Osteocyte (in vitro differentiated cells): Measurements from ENCODE around the gene TMEM120B. TPM values are rescaled to one million over a fixed set of nuclear protein-coding genes. Genes with fewer than 3 reads are reported as not detected.

Experiments used
- DNase-seq: peaks from one replicate; pipeline ENCODE4 v3.0.0; 2021; ENCODE audit warnings: mixed read lengths; ENCODE audit not compliant: unreplicated experiment; ENCODE audit errors: extremely low spot score
- H3K27ac Mint-ChIP-seq: one replicate; pipeline ENCODE4 v1.8.0; 2021; ENCODE audit warnings: mild to moderate bottlenecking, mixed read lengths; ENCODE audit not compliant: unreplicated experiment
- H3K27me3 Mint-ChIP-seq: one replicate; pipeline ENCODE4 v1.8.0; 2021; ENCODE audit warnings: mixed read lengths; ENCODE audit not compliant: unreplicated experiment
- H3K36me3 Mint-ChIP-seq: one replicate; pipeline ENCODE4 v1.8.0; 2021; ENCODE audit warnings: mixed read lengths; ENCODE audit not compliant: unreplicated experiment
- H3K4me1 Mint-ChIP-seq: one replicate; pipeline ENCODE4 v1.8.0; 2021; ENCODE audit warnings: mixed read lengths; ENCODE audit not compliant: unreplicated experiment
- H3K4me3 Mint-ChIP-seq: one replicate; pipeline ENCODE4 v1.8.0; 2021; ENCODE audit warnings: mild to moderate bottlenecking, moderate library complexity, mixed read lengths; ENCODE audit not compliant: unreplicated experiment
- H3K9me3 Mint-ChIP-seq: one replicate; pipeline ENCODE4 v1.8.0; 2021; ENCODE audit warnings: mixed read lengths; ENCODE audit not compliant: unreplicated experiment
- CTCF ChIP-seq: fragments of 200-600 bp; sonication (generic); IDR thresholded peaks from 2 replicates; pipeline ENCODE4 v1.5.0; 2021; ENCODE audit warnings: antibody characterized with exemption, mild to moderate bottlenecking, moderate library complexity
- total RNA-seq: library from RNA; stranded (reverse); gene quantifications from 2 replicates; pipeline ENCODE4 v1.2.1, GENCODE V29; 2021

The TMEM120B gene
- total RNA-seq, 1 donor from 2014 or later = 13.2 TPM

GRCh38 chr12:121781484-121781997 lies 69.0 kb downstream of the TMEM120B start:
- no peaks in the 10 kb centered on the region for H3K27me3 Mint-ChIP-seq
- TF ChIP-seq CTCF = no peak
- peak overlapping the region; percentile 36 for H3K4me3 Mint-ChIP-seq
- no peaks in the 10 kb centered on the region for H3K9me3 Mint-ChIP-seq
- no peak for DNase-seq
- peaks cover 33% of the 10 kb centered on the region for H3K4me1 Mint-ChIP-seq
- H3K27ac Mint-ChIP-seq = peak overlapping the region; percentile 69
- H3K36me3 Mint-ChIP-seq = no peaks in the 10 kb centered on the region

GRCh38 chr12:121781998-121782979 lies 69.7 kb downstream of the TMEM120B start:
- peaks cover 38% of the 10 kb centered on the region for H3K4me1 Mint-ChIP-seq
- peak overlapping the region; percentile 36 for H3K4me3 Mint-ChIP-seq
- no peaks in the 10 kb centered on the region for H3K27me3 Mint-ChIP-seq
- no peak for TF ChIP-seq CTCF
- H3K36me3 Mint-ChIP-seq = no peaks in the 10 kb centered on the region
- H3K9me3 Mint-ChIP-seq = no peaks in the 10 kb centered on the region
- no peak for DNase-seq
- peak overlapping the region; percentile 69 for H3K27ac Mint-ChIP-seq

GRCh38 chr12:121783766-121784165 lies 71.2 kb downstream of the TMEM120B start:
- Mint-ChIP-seq H3K4me1 (peaks cover 40% of the 10 kb centered on the region), H3K9me3 (no peaks in the 10 kb centered on the region), H3K27ac (peak overlapping the region; percentile 1), H3K36me3 (no peaks in the 10 kb centered on the region), H3K4me3 (no peak overlapping the region), H3K27me3 (no peaks in the 10 kb centered on the region)
- no peak for DNase-seq
- TF ChIP-seq CTCF = no peak

- H3K4me1 Mint-ChIP-seq = peaks cover 40% of the 10 kb centered on the region
- H3K27ac Mint-ChIP-seq = no peak overlapping the region
- no peak overlapping the region for H3K4me3 Mint-ChIP-seq
- no peaks in the 10 kb centered on the region for H3K27me3 Mint-ChIP-seq
- no peak for TF ChIP-seq CTCF
- no peak for DNase-seq
- H3K9me3 Mint-ChIP-seq = no peaks in the 10 kb centered on the region
- no peaks in the 10 kb centered on the region for H3K36me3 Mint-ChIP-seq
Measured at GRCh38 chr12:121784460-121784859, 71.9 kb downstream of the TMEM120B start.

- Mint-ChIP-seq H3K27ac (no peak overlapping the region), H3K27me3 (no peaks in the 10 kb centered on the region)
- no peak for DNase-seq
Measured at GRCh38 chr12:121786440-121786825, 73.9 kb downstream of the TMEM120B start.

More at GRCh38 chr12:121786440-121786825, 73.9 kb downstream of the TMEM120B start:
- no peak for TF ChIP-seq CTCF
- no peak overlapping the region for H3K4me3 Mint-ChIP-seq
- H3K4me1 Mint-ChIP-seq = peaks cover 39% of the 10 kb centered on the region
- no peaks in the 10 kb centered on the region for H3K36me3 Mint-ChIP-seq
- no peaks in the 10 kb centered on the region for H3K9me3 Mint-ChIP-seq
